ENCODE results near the gene FAM50B. TPM values are rescaled to one million over a fixed set of nuclear protein-coding genes. Genes with fewer than 3 reads are reported as not detected.

Gene FAM50B
- polyA plus RNA-seq, 4 donors: 9.3 to 13.0 (median 11.1) TPM

GRCh38 chr6:3869632-3870527 lies 20.7 kb downstream of the FAM50B start:
- WGBS, 3 donors: 8 to 53% (median 29%) methylated on average over 16 of the region's 16 CpGs
- Histone ChIP-seq H3K36me3 (ENCODE audit: control insufficient read depth in 3 of 3, insufficient read depth in 2 of 3, low read depth in 1 of 3, low read length in 3 of 3) (no peaks in the 10 kb centered on the region), H3K9me3 (ENCODE audit: control insufficient read depth in 2 of 2, insufficient read depth in 1 of 2, low read depth in 1 of 2, low read length in 1 of 2) (peaks cover 0 to 6% of the 10 kb centered on the region in 2 donors), H3K27ac (ENCODE audit: low read depth in 1 of 3, low read length in 2 of 3) (peak overlapping the region; percentile 78 to 91 (median 81)), H3K4me1 (ENCODE audit: control insufficient read depth in 3 of 3, insufficient read depth in 2 of 3, low read depth in 1 of 3, low read length in 2 of 3) (peaks cover 8 to 58% (median 17%) of the 10 kb centered on the region in 3 donors), H3K4me3 (ENCODE audit: low read depth in 1 of 3, low read length in 3 of 3) (peak overlapping the region in 1 of 3 donors; percentile 16), H3K27me3 (ENCODE audit: control insufficient read depth in 3 of 3, insufficient read depth in 3 of 3, low read length in 3 of 3) (no peaks in the 10 kb centered on the region)
- DNase-seq (peak; percentile 94), FAIRE-seq (no peak)

DNA sequence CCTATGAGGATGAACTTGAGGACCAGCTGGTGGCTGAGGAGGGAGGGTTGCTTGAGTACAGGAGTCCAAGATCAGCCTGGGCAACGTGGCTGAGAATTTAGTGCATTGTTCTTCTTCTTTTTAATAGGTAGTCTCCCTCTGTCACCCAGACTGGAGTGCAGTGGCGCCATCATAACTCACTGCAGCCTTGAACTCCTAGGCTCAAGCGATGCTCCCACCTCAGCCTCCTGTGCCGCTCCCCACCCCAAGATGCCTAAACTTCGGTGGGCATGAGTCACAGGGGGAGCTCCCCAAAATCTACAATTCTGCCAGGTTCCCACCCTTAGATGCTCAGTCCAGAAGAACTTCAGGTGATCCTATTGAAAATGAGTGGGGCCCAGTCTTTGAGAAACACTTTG lies 21.4 kb downstream of the FAM50B start:
- peaks cover 0 to 1% of the 10 kb centered on the region in 2 donors for H3K9me3 ChIP-seq (ENCODE audit: control insufficient read depth in 2 of 2, insufficient read depth in 1 of 2, low read depth in 1 of 2, low read length in 1 of 2)
- no peaks in the 10 kb centered on the region for H3K36me3 ChIP-seq (ENCODE audit: control insufficient read depth in 3 of 3, insufficient read depth in 2 of 3, low read depth in 1 of 3, low read length in 3 of 3)
- DNase-seq: no peak
- H3K4me1 ChIP-seq (ENCODE audit: control insufficient read depth in 3 of 3, insufficient read depth in 2 of 3, low read depth in 1 of 3, low read length in 2 of 3): peaks cover 8 to 58% (median 17%) of the 10 kb centered on the region in 3 donors
- H3K27ac ChIP-seq (ENCODE audit: low read depth in 1 of 3, low read length in 2 of 3): peak overlapping the region; percentile 57 to 91 (median 66)
- FAIRE-seq: no peak
- H3K27me3 ChIP-seq (ENCODE audit: control insufficient read depth in 3 of 3, insufficient read depth in 3 of 3, low read length in 3 of 3): no peaks in the 10 kb centered on the region
- 71 to 83% (median 71%) methylated on average over 5 of the region's 5 CpGs for WGBS, 3 donors
- H3K4me3 ChIP-seq (ENCODE audit: low read depth in 1 of 3, low read length in 3 of 3): no peak overlapping the region

- no peaks in the 10 kb centered on the region for H3K27me3 ChIP-seq (ENCODE audit: control insufficient read depth in 3 of 3, insufficient read depth in 3 of 3, low read length in 3 of 3)
- peaks cover 8 to 64% (median 17%) of the 10 kb centered on the region in 3 donors for H3K4me1 ChIP-seq (ENCODE audit: control insufficient read depth in 3 of 3, insufficient read depth in 2 of 3, low read depth in 1 of 3, low read length in 2 of 3)
- peak; percentile 79 to 81 for DNase-seq
- 73 to 85% (median 78%) methylated on average over 4 of the region's 4 CpGs for WGBS, 3 donors
- H3K9me3 ChIP-seq (ENCODE audit: control insufficient read depth in 2 of 2, insufficient read depth in 1 of 2, low read depth in 1 of 2, low read length in 1 of 2): no peaks in the 10 kb centered on the region
- H3K27ac ChIP-seq (ENCODE audit: low read depth in 1 of 3, low read length in 2 of 3): peak overlapping the region in 2 of 3 donors; percentile 86 to 91
- H3K4me3 ChIP-seq (ENCODE audit: low read depth in 1 of 3, low read length in 3 of 3): no peak overlapping the region
- no peaks in the 10 kb centered on the region for H3K36me3 ChIP-seq (ENCODE audit: control insufficient read depth in 3 of 3, insufficient read depth in 2 of 3, low read depth in 1 of 3, low read length in 3 of 3)
- no peak for FAIRE-seq
These were observed 22.3 kb downstream of the FAM50B start for GRCh38 chr6:3871515-3871914.

DNA sequence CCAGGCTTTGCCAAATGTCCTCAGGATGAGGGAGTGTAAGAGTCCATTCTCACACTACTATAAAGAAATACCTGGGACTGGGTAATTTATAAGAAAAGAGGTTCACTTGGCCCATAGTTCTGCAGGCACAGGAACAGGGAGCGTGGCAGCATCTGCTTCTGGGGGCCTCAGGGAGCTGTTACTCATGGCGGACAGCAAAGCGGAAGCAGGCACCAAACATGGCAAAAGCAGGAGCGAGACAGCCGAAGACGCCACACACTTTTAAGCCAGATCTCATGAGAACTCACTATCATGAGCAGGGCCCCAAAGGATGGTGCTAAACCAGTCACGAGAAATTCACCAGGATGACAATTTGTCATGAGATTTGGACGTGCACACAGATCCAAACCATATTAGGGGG lies 22.8 kb downstream of the FAM50B start:
- Histone ChIP-seq H3K4me3 (ENCODE audit: low read depth in 1 of 3, low read length in 3 of 3) (no peak overlapping the region), H3K9me3 (ENCODE audit: control insufficient read depth in 2 of 2, insufficient read depth in 1 of 2, low read depth in 1 of 2, low read length in 1 of 2) (no peaks in the 10 kb centered on the region), H3K4me1 (ENCODE audit: control insufficient read depth in 3 of 3, insufficient read depth in 2 of 3, low read depth in 1 of 3, low read length in 2 of 3) (peaks cover 8 to 64% (median 17%) of the 10 kb centered on the region in 3 donors), H3K36me3 (ENCODE audit: control insufficient read depth in 3 of 3, insufficient read depth in 2 of 3, low read depth in 1 of 3, low read length in 3 of 3) (no peaks in the 10 kb centered on the region), H3K27ac (ENCODE audit: low read depth in 1 of 3, low read length in 2 of 3) (peak overlapping the region; percentile 78 to 91 (median 86)), H3K27me3 (ENCODE audit: control insufficient read depth in 3 of 3, insufficient read depth in 3 of 3, low read length in 3 of 3) (no peaks in the 10 kb centered on the region)
- DNase-seq (no peak), FAIRE-seq (no peak)
- 79 to 88% (median 84%) methylated on average over 8 of the region's 8 CpGs for WGBS, 3 donors

GRCh38 chr6:3872370-3872854 lies 23.2 kb downstream of the FAM50B start:
- no peaks in the 10 kb centered on the region for H3K27me3 ChIP-seq (ENCODE audit: control insufficient read depth in 3 of 3, insufficient read depth in 3 of 3, low read length in 3 of 3)
- peak overlapping the region; percentile 78 to 91 (median 86) for H3K27ac ChIP-seq (ENCODE audit: low read depth in 1 of 3, low read length in 2 of 3)
- H3K36me3 ChIP-seq (ENCODE audit: control insufficient read depth in 3 of 3, insufficient read depth in 2 of 3, low read depth in 1 of 3, low read length in 3 of 3): no peaks in the 10 kb centered on the region
- no peaks in the 10 kb centered on the region for H3K9me3 ChIP-seq (ENCODE audit: control insufficient read depth in 2 of 2, insufficient read depth in 1 of 2, low read depth in 1 of 2, low read length in 1 of 2)
- no peak for FAIRE-seq
- H3K4me1 ChIP-seq (ENCODE audit: control insufficient read depth in 3 of 3, insufficient read depth in 2 of 3, low read depth in 1 of 3, low read length in 2 of 3): peaks cover 8 to 64% (median 17%) of the 10 kb centered on the region in 3 donors
- peak; percentile 93 to 96 for DNase-seq
- WGBS, 3 donors: 8 to 63% (median 40%) methylated on average over 12 of the region's 12 CpGs
- no peak overlapping the region for H3K4me3 ChIP-seq (ENCODE audit: low read depth in 1 of 3, low read length in 3 of 3)

- no peak overlapping the region for H3K4me3 ChIP-seq (ENCODE audit: low read depth in 1 of 3, low read length in 3 of 3)
- FAIRE-seq (no peak), DNase-seq (no peak)
- 73 to 92% (median 79%) methylated on average over 4 of the region's 4 CpGs for WGBS, 3 donors
- no peaks in the 10 kb centered on the region for H3K36me3 ChIP-seq (ENCODE audit: control insufficient read depth in 3 of 3, insufficient read depth in 2 of 3, low read depth in 1 of 3, low read length in 3 of 3)
- H3K27ac ChIP-seq (ENCODE audit: low read depth in 1 of 3, low read length in 2 of 3): peak overlapping the region in 2 of 3 donors; percentile 36 to 91
- peaks cover 8 to 60% (median 17%) of the 10 kb centered on the region in 3 donors for H3K4me1 ChIP-seq (ENCODE audit: control insufficient read depth in 3 of 3, insufficient read depth in 2 of 3, low read depth in 1 of 3, low read length in 2 of 3)
- H3K9me3 ChIP-seq (ENCODE audit: control insufficient read depth in 2 of 2, insufficient read depth in 1 of 2, low read depth in 1 of 2, low read length in 1 of 2): no peaks in the 10 kb centered on the region
- no peaks in the 10 kb centered on the region for H3K27me3 ChIP-seq (ENCODE audit: control insufficient read depth in 3 of 3, insufficient read depth in 3 of 3, low read length in 3 of 3)
These were observed 23.9 kb downstream of the FAM50B start for GRCh38 chr6:3873051-3873450.

- DNase-seq (no peak), FAIRE-seq (no peak)
- peaks cover 8 to 52% (median 17%) of the 10 kb centered on the region in 3 donors for H3K4me1 ChIP-seq (ENCODE audit: control insufficient read depth in 3 of 3, insufficient read depth in 2 of 3, low read depth in 1 of 3, low read length in 2 of 3)
These were observed 24.9 kb downstream of the FAM50B start for GRCh38 chr6:3874069-3874468.

GRCh38 chr6:3875486-3875885 lies 26.3 kb downstream of the FAM50B start:
- Histone ChIP-seq H3K36me3 (ENCODE audit: control insufficient read depth in 3 of 3, insufficient read depth in 2 of 3, low read depth in 1 of 3, low read length in 3 of 3) (no peaks in the 10 kb centered on the region), H3K4me1 (ENCODE audit: control insufficient read depth in 3 of 3, insufficient read depth in 2 of 3, low read depth in 1 of 3, low read length in 2 of 3) (peaks cover 6 to 42% (median 12%) of the 10 kb centered on the region in 3 donors), H3K27ac (ENCODE audit: low read depth in 1 of 3, low read length in 2 of 3) (no peak overlapping the region), H3K4me3 (ENCODE audit: low read depth in 1 of 3, low read length in 3 of 3) (no peak overlapping the region), H3K27me3 (ENCODE audit: control insufficient read depth in 3 of 3, insufficient read depth in 3 of 3, low read length in 3 of 3) (no peaks in the 10 kb centered on the region), H3K9me3 (ENCODE audit: control insufficient read depth in 2 of 2, insufficient read depth in 1 of 2, low read depth in 1 of 2, low read length in 1 of 2) (no peaks in the 10 kb centered on the region)
- no peak for DNase-seq
- 95 to 97% (median 96%) methylated on average over 5 of the region's 5 CpGs for WGBS, 3 donors
- no peak for FAIRE-seq

More at GRCh38 chr6:3874069-3874468, 24.9 kb downstream of the FAM50B start:
- Histone ChIP-seq H3K36me3 (ENCODE audit: control insufficient read depth in 3 of 3, insufficient read depth in 2 of 3, low read depth in 1 of 3, low read length in 3 of 3) (no peaks in the 10 kb centered on the region), H3K4me3 (ENCODE audit: low read depth in 1 of 3, low read length in 3 of 3) (no peak overlapping the region), H3K27ac (ENCODE audit: low read depth in 1 of 3, low read length in 2 of 3) (no peak overlapping the region), H3K27me3 (ENCODE audit: control insufficient read depth in 3 of 3, insufficient read depth in 3 of 3, low read length in 3 of 3) (no peaks in the 10 kb centered on the region), H3K9me3 (ENCODE audit: control insufficient read depth in 2 of 2, insufficient read depth in 1 of 2, low read depth in 1 of 2, low read length in 1 of 2) (no peaks in the 10 kb centered on the region)
- whole genome bisulfite sequencing, 3 donors: 79 to 85% (median 80%) methylated on average over 4 of the region's 4 CpGs

All from small intestine (tissue), 7 donors.